HCT116 (cell line): ENCODE results near the gene HYKK. TPM values are rescaled to one million over a fixed set of nuclear protein-coding genes. Genes with fewer than 3 reads are reported as not detected.
"Not testable (repeated sequence)": the region's sequence is repeated elsewhere in the genome, so short reads cannot be mapped to it uniquely, and the experiment has no call there.

ENCODE experiments used
- ATAC-seq: fragments of 200-7000 bp; cut with Tn5 transposase; 2 replicates; pipeline ENCODE4 v1.9.1; 2020; ENCODE audit warnings: mild to moderate bottlenecking, moderate library complexity
- BruUV-seq: library from RNA; stranded (reverse); fragments of 400-500 nt; replicated peaks from 2 replicates; lab custom pipeline; 2021; lab: Mats Ljungman, UMichigan
- CTCF ChIA-PET: fragments of 300-600 bp; sonication (Branson Sonifier 250); formaldehyde crosslinking; loops from one replicate; lab custom pipeline; 2021; ENCODE audit warnings: antibody characterized with exemption; lab: Charles Lee
- POLR2A ChIA-PET: fragments of 300-600, 350-600 bp; sonication (Branson Sonifier 250); formaldehyde crosslinking; loops from one replicate; lab custom pipeline; 2021; ENCODE audit warnings: antibody characterized with exemption; lab: Charles Lee
- RAD21 ChIA-PET, 2 experiments: fragments of 300-600 bp; sonication (Branson Sonifier 250); formaldehyde crosslinking; loops; one replicate each; lab custom pipeline; 2023; ENCODE audit warnings: low total read pairs in 2 of 2; ENCODE audit not compliant: uncharacterized antibody in 2 of 2, unreplicated experiment in 2 of 2, low non-redundant PET in 1 of 2; lab: Charles Lee
- DNase-seq: peaks from one replicate; pipeline ENCODE4 v3.0.0-alpha.2; 2010; ENCODE audit warnings: low read depth, low spot score
- H2AFZ ChIP-seq: fragments of 200-600 bp; shearing (Covaris generic), sonication (generic); 2 replicates; pipeline ENCODE4 v1.6.1; 2017; ENCODE audit warnings: low read depth, mixed run types, mixed read lengths, antibody characterized with exemption, low read length; ENCODE audit not compliant: poor library complexity, severe bottlenecking
- H3K27ac ChIP-seq: 2 replicates; pipeline ENCODE4 v1.5.1; 2012; ENCODE audit warnings: low read depth, low read length
- H3K27me3 ChIP-seq: fragments of 200-600 bp; sonication (generic); 2 replicates; pipeline ENCODE4 v1.6.1; 2016; ENCODE audit warnings: mixed run types, low read length, mixed read lengths; ENCODE audit not compliant: insufficient read depth
- H3K36me3 ChIP-seq, 2 experiments: fragments of 200-500 bp in 1 of 2; fragments of 200-600 bp in 1 of 2; sonication (Bioruptor generic) in 1 of 2; sonication (generic) in 1 of 2; 2 replicates each; pipeline versions ENCODE4 v1.5.1 to v1.6.1; 2014 to 2016; ENCODE audit warnings: low read length in 2 of 2, inconsistent platforms in 1 of 2, mixed read lengths in 1 of 2, mixed run types in 1 of 2; ENCODE audit not compliant: insufficient read depth in 2 of 2, control insufficient read depth in 1 of 2
- H3K4me1 ChIP-seq, 2 experiments: fragments of 200-600 bp in 1 of 2; sonication (generic) in 1 of 2; 2 replicates each; pipeline versions ENCODE4 v1.5.1 to v1.6.1; 2012 to 2017; ENCODE audit warnings: low read length in 2 of 2, inconsistent platforms in 1 of 2, mild to moderate bottlenecking in 1 of 2, mixed read lengths in 1 of 2, mixed run types in 1 of 2, moderate library complexity in 1 of 2; ENCODE audit not compliant: insufficient read depth in 2 of 2, control insufficient read depth in 1 of 2
- H3K4me2 ChIP-seq: fragments of 200-600 bp; sonication (generic); 2 replicates; pipeline ENCODE4 v1.6.1; 2017; ENCODE audit warnings: mixed run types, low read length, mixed read lengths
- H3K4me3 ChIP-seq, 2 experiments: fragments of 200-600 bp in 1 of 2; sonication (generic) in 1 of 2; replicated peaks in 1 of 2; 2 replicates each; pipeline ENCODE4 v1.5.1; 2011 to 2016; ENCODE audit warnings: low read length in 2 of 2, control low read depth in 1 of 2, low read depth in 1 of 2, mild to moderate bottlenecking in 1 of 2, mixed read lengths in 1 of 2, mixed run types in 1 of 2
- H3K79me2 ChIP-seq: fragments of 200-600 bp; sonication (generic); 2 replicates; pipeline ENCODE4 v1.6.1; 2017; ENCODE audit warnings: mild to moderate bottlenecking, mixed run types, low read length, moderate library complexity, mixed read lengths; ENCODE audit not compliant: insufficient read depth
- H3K9ac ChIP-seq: fragments of 200-600 bp; sonication (generic); 2 replicates; pipeline ENCODE4 v1.6.1; 2016; ENCODE audit warnings: low read length, mixed read lengths
- H3K9me2 ChIP-seq: fragments of 200-600 bp; sonication (generic), shearing (Covaris generic); 2 replicates; pipeline ENCODE4 v1.6.1; 2017; ENCODE audit warnings: mixed run types, mild to moderate bottlenecking, moderate library complexity; ENCODE audit not compliant: insufficient read depth
- H3K9me3 ChIP-seq, 2 experiments: fragments of 200-500 bp in 1 of 2; fragments of 200-600 bp in 1 of 2; sonication (Bioruptor generic) in 1 of 2; sonication (generic) in 1 of 2; 2 replicates each; pipeline ENCODE4 v1.6.1; 2014 to 2017; ENCODE audit warnings: low read length in 2 of 2, mixed read lengths in 2 of 2, inconsistent platforms in 1 of 2, low read depth in 1 of 2, mild to moderate bottlenecking in 1 of 2, mixed run types in 1 of 2, moderate library complexity in 1 of 2; ENCODE audit not compliant: control insufficient read depth in 1 of 2, insufficient read depth in 1 of 2
- H4K20me1 ChIP-seq: fragments of 200-600 bp; sonication (generic), shearing (Covaris generic); 2 replicates; pipeline ENCODE4 v1.6.1; 2017; ENCODE audit warnings: mixed run types, mild to moderate bottlenecking, moderate library complexity; ENCODE audit not compliant: insufficient read depth
- CBX3 ChIP-seq: IDR thresholded peaks from 2 replicates; pipeline ENCODE4 v1.6.1; 2012; ENCODE audit warnings: low read depth
- EGR1 ChIP-seq: IDR thresholded peaks from 2 replicates; pipeline ENCODE4 v1.6.1; 2012; ENCODE audit warnings: low read depth
- ELF1 ChIP-seq: IDR thresholded peaks from 2 replicates; pipeline ENCODE4 v1.6.1; 2012; ENCODE audit warnings: low read depth, borderline replicate concordance
- EZH2 ChIP-seq: fragments of 200-600 bp; sonication (generic); IDR thresholded peaks from 2 replicates; pipeline ENCODE4 v1.6.1; 2017; ENCODE audit warnings: antibody characterized with exemption, mixed run types
- EZH2phosphoT487 ChIP-seq: fragments of 200-600 bp; IDR thresholded peaks from 2 replicates; pipeline ENCODE4 v1.6.1; 2018; ENCODE audit warnings: antibody characterized with exemption, borderline replicate concordance
- FOSL1 ChIP-seq: IDR thresholded peaks from 2 replicates; pipeline ENCODE4 v1.6.1; 2012; ENCODE audit warnings: low read depth
- JUND ChIP-seq: IDR thresholded peaks from 2 replicates; pipeline ENCODE4 v1.6.1; 2012
- MAX ChIP-seq: IDR thresholded peaks from 2 replicates; pipeline ENCODE4 v1.6.1; 2012
- POLR2AphosphoS5 ChIP-seq: IDR thresholded peaks from 2 replicates; pipeline ENCODE4 v1.6.1; 2011; ENCODE audit warnings: mild to moderate bottlenecking, low read depth, low read length, moderate library complexity
- RAD21 ChIP-seq: IDR thresholded peaks from 2 replicates; pipeline ENCODE4 v1.6.1; 2012; ENCODE audit warnings: low read depth, mild to moderate bottlenecking
- SRF ChIP-seq: IDR thresholded peaks from 2 replicates; pipeline ENCODE4 v1.6.1; 2012; ENCODE audit warnings: low read depth
- TCF7L2 ChIP-seq: IDR thresholded peaks from 2 replicates; pipeline ENCODE4 v1.7.0; 2011; ENCODE audit warnings: borderline replicate concordance, inconsistent platforms; ENCODE audit not compliant: insufficient read depth, insufficient read length; ENCODE audit errors: extremely low read depth
- YY1 ChIP-seq: IDR thresholded peaks from 2 replicates; pipeline ENCODE4 v1.6.1; 2011; ENCODE audit warnings: low read length, low read depth, moderate library complexity, mild to moderate bottlenecking; ENCODE audit not compliant: insufficient replicate concordance; ENCODE audit errors: extremely low read depth
- ZBTB33 ChIP-seq: IDR thresholded peaks from 2 replicates; pipeline ENCODE4 v1.6.1; 2011; ENCODE audit warnings: mild to moderate bottlenecking, low read length, moderate library complexity; ENCODE audit not compliant: insufficient replicate concordance; ENCODE audit errors: extremely low read depth
- ZFX ChIP-seq: fragments of 450-650 bp; IDR thresholded peaks from 2 replicates; pipeline ENCODE4 v1.6.1; 2017
- intact Hi-C: fragments of 100-400 bp; cut with micrococcal nuclease; formaldehyde crosslinking; loops from 2 replicates; pipeline ENCODE4 v1.10.0; 2022
- total RNA-seq: library from RNA; stranded (reverse); gene quantifications from one replicate; pipeline ENCODE4 v1.2.1, GENCODE V29; 2021; ENCODE audit not compliant: unreplicated experiment
- TF ChIP-seq, protein P1 (sequence below), 3 experiments: fragments of 200-600 bp in 1 of 3; sonication (generic) in 1 of 3; IDR thresholded peaks in 2 of 3; conservative IDR thresholded peaks in 1 of 3; 2 replicates each; pipeline ENCODE4 v1.5.1; 2012 to 2017; ENCODE audit warnings: low read depth in 2 of 3, low read length in 2 of 3, antibody characterized with exemption in 1 of 3, borderline replicate concordance in 1 of 3, control low read depth in 1 of 3, mild to moderate bottlenecking in 1 of 3, mixed read lengths in 1 of 3, mixed run types in 1 of 3, moderate library complexity in 1 of 3; ENCODE audit not compliant: insufficient read depth in 1 of 3

The HYKK gene
- total RNA-seq, 1 experiment from 2014 or later: 6.2 TPM

DNA sequence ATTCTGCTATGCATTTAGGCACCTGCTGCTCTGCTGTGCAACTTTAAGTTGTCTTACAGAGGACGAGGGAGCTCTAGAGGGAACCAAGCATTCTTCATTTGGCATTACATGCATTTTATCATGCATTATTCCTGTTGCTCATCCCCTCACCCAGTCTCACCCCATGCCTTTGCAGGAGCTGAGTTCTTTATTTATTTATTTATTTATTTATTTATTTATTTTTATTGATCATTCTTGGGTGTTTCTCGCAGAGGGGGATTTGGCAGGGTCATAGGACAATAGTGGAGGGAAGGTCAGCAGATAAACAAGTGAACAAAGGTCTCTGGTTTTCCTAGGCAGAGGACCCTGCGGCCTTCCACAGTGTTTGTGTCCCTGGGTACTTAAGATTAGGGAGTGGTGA lies 12.7 kb downstream of the HYKK start:
- ATAC-seq, H2AFZ ChIP-seq, H3K4me1 ChIP-seq, H3K9me3 ChIP-seq, H3K36me3 ChIP-seq, BruUV-seq, H4K20me1 ChIP-seq, H3K9ac ChIP-seq, H3K9me2 ChIP-seq, POLR2A ChIA-PET, RAD21 ChIA-PET, H3K4me3 ChIP-seq, DNase-seq, CTCF ChIA-PET, H3K79me2 ChIP-seq, H3K4me2 ChIP-seq, H3K27me3 ChIP-seq, H3K27ac ChIP-seq, intact Hi-C loops: not testable (repeated sequence)

DNA sequence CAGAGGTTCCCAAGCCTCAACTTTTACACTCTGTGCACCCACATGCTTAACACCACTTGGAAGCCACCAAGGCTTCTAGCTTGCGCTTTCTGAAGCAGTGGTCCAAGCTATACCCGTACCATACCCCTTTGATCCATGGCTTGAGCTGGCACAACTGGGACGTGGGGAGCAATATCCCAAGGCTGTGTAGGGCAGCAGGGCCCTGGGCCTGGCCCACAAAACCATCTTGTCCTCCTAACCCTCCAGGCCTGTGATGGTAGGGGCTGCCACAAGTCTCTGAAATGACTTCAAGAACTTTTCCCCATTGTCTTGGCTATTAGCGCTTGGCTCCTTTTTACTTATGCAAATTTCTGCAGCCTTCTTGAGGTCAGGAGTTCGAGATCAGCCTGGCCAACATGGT lies 16.9 kb downstream of the HYKK start:
- Histone ChIP-seq H3K27me3 (no peaks in the 10 kb centered on the region), H3K4me3 (no peak overlapping the region), H4K20me1 (no peaks in the 10 kb centered on the region), H3K36me3 (no peaks in the 10 kb centered on the region), H3K9me3 (peaks cover 0 to 3% of the 10 kb centered on the region in 2 experiments; a peak in 2 of 4 replicates), H3K4me1 (no peaks in the 10 kb centered on the region), H3K4me2 (no peak overlapping the region), H3K9me2 (no peaks in the 10 kb centered on the region), H3K79me2 (no peaks in the 10 kb centered on the region), H3K27ac (no peak overlapping the region), H3K9ac (no peak overlapping the region), H2AFZ (no peak overlapping the region)
- intact Hi-C loops: no loop called here
- ATAC-seq (no peak), DNase-seq (no peak)
- ChIA-PET POLR2A (no interaction called here), RAD21 (no interaction called here), CTCF (no interaction called here)
- TF ChIP-seq JUND: no peak
- TF ChIP-seq EZH2phosphoT487: no peak
- TF ChIP-seq MAX: no peak
- TF ChIP-seq, protein P1, sequence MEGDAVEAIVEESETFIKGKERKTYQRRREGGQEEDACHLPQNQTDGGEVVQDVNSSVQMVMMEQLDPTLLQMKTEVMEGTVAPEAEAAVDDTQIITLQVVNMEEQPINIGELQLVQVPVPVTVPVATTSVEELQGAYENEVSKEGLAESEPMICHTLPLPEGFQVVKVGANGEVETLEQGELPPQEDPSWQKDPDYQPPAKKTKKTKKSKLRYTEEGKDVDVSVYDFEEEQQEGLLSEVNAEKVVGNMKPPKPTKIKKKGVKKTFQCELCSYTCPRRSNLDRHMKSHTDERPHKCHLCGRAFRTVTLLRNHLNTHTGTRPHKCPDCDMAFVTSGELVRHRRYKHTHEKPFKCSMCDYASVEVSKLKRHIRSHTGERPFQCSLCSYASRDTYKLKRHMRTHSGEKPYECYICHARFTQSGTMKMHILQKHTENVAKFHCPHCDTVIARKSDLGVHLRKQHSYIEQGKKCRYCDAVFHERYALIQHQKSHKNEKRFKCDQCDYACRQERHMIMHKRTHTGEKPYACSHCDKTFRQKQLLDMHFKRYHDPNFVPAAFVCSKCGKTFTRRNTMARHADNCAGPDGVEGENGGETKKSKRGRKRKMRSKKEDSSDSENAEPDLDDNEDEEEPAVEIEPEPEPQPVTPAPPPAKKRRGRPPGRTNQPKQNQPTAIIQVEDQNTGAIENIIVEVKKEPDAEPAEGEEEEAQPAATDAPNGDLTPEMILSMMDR (IDR thresholded peaks at IDR 0.05 in 2 of 3, conservative IDR thresholded peaks at IDR 0.05 in 1 of 3; ENCODE audit: borderline replicate concordance in 1 of 3, insufficient read depth in 1 of 3, low read depth in 2 of 3, low read length in 2 of 3): no peak
- no peak for TF ChIP-seq EZH2
- no peak for TF ChIP-seq RAD21
- no peak for TF ChIP-seq EGR1
- TF ChIP-seq YY1: no peak
- no peak for TF ChIP-seq FOSL1
- TF ChIP-seq POLR2AphosphoS5: no peak
- no peak for TF ChIP-seq ZBTB33
- no peak for TF ChIP-seq ZFX
- no peak for TF ChIP-seq CBX3
- TF ChIP-seq SRF: no peak
- no peak for TF ChIP-seq TCF7L2
- no peak for TF ChIP-seq ELF1
- BruUV-seq: no TSS peak
